Activated T-cell treated with anti-CD3 and anti-CD28 coated beads for 1 hour (primary cell): ENCODE measurements around the gene NMNAT2.

Source experiments
- DNase-seq: peaks from one replicate; pipeline ENCODE4 v3.0.0-alpha.2; 2020; ENCODE audit warnings: low read depth

Gene NMNAT2

DNA sequence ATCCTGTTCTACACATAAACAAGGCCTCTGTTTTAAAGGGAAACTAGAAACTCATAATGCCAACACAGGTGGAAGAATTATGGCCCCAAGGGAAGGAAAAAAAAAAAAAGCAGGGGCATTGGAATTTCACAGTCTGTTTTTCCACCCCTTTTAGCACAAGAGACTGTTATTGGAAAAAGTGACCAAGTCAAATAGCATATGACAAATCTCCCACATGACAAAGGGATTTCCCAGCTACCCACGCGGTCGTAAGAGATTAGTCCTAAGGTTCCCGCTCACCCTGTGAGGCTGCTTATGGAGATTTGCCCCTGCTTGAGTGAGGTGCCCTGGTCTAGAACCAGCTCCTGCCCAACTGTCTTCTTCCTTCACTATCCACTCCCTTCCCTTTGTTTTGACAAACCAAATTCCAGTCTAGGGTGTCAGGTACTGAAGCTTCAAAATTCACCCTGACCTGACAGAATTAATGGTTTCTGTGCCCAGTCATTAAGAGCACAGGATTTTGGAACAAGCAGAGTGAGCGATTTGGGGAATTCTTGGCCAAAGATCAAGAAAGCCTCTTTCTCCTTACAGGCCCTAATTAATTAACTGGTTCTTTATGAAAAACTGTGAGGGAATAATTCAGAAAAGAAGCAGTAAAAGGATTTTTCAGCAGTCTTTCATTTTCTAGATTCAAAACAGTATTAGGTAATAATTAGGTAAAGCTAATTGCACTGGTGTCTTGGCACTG is 107.3 kb downstream of the NMNAT2 start:
- no peak for DNase-seq

GRCh38 chr1:183308719-183309118 is 109.5 kb downstream of the NMNAT2 start:
- DNase-seq = no peak

- no peak for DNase-seq
Observed at GRCh38 chr1:183306317-183307042, 111.7 kb downstream of the NMNAT2 start.

DNA sequence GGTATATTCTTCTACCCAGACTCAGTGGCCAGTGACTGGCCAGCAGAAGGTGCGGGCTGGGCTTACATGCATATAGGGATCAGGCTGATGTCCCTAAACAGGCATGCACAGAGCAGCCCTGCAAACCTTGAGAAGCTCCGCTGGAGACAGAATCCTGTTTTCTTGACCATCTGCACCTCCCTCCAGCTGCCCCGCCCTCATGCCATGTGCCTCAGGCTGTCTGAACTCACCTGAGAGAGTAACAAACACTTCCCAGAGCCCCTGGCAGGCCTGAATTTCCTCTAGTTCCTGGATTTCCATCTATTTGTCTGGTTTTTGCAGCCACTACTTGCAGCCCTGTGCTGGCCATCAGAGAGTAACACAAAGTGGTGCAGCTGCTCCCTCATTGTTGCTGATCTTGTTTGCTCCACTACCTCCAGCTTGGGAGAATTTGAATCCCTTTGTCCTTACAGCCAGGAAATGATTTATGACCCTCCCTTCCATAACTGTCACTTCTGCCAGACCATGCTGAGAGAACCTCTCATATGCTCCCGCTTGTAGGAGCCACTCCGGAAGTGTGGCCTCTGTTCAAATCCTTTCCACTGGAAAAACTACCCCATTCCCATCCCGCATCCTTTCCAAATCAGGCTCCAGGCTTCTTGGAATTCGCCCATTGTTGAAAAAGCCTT is 113.6 kb downstream of the NMNAT2 start:
- DNase-seq = no peak

DNA sequence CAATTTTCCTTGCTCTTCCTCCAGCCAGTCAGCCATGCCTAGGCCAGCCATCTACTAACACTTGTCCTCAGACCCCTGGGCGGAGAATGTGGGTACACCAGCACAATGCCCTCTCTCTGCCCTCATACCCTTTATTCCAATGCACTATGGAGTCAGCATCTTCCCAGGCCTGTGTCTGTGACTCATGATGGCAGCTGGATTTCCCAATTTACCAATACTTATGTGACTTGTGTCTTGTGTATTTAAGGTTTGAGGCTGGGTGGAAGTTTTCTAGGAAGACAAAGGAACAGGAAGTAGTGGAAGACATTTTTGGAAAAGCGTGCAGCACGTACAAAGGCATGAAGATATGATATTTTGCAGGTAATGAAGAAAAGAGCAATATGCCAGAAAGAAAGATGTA is 114.3 kb downstream of the NMNAT2 start:
- no peak for DNase-seq

GRCh38 chr1:183303323-183303645 is 114.9 kb downstream of the NMNAT2 start:
- DNase-seq = no peak

DNA sequence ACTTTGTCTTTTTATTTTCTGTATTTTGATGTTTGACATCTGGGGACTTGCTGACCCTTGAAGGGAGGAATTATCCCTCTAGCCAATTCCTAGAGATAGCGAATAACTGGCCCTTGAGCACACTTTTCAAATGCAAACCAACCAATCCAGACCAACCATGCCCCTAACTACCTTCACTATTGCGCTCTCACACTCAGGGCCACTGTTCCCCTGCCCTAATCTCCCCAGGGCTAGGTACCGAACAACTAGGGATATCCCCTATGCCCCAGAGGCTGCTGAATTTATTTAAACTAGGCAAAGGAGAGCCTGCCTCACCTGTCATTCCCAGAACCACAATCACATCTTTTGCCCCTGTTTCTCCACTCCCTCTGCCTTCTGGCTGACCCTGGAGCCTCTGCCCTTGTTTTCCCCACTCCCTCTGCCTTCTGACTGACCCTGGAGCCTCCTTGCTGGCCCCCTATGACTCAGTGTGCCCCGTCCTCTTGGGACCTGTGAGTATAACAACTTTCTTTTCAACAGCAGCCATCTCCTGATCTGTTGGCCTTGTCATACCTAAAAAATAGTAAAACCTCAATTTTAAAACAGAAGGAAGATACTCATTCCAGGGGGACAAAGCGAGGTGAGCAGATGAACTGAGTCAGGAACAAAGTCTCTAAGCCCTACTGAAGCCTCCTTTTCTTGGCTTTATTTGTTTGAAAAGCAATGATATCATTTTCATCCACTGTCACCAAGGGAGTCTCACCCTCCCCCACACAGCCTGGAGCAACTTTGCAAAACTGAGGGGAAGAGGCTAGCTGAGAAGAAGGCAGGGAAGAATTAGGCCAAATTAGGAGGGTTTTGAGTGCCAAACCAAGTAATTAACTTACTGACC is 115.5 kb downstream of the NMNAT2 start:
- no peak for DNase-seq

GRCh38 chr1:183301239-183301638 is 116.9 kb downstream of the NMNAT2 start:
- no peak for DNase-seq

DNA sequence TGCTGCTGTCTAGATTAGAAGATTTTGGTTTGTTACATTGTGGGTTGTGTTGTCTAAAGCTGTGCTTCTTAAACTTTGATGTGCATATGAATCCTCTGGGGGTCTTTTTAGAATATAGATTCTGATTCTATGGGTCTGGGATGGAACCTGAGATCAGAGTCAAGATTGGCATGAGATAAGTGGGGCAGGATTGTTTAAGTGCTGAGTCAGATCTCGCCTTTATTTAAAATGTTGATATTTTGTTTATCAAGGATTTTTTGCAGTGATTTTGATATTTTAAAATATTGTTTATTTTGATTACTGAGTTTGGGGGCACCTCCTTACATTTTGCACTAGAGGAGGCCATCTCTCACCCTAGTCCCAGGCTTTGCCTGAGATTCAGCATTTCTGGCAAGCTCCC is 117.4 kb downstream of the NMNAT2 start:
- no peak for DNase-seq

GRCh38 chr1:183300395-183300794 is 117.8 kb downstream of the NMNAT2 start:
- no peak for DNase-seq

DNA sequence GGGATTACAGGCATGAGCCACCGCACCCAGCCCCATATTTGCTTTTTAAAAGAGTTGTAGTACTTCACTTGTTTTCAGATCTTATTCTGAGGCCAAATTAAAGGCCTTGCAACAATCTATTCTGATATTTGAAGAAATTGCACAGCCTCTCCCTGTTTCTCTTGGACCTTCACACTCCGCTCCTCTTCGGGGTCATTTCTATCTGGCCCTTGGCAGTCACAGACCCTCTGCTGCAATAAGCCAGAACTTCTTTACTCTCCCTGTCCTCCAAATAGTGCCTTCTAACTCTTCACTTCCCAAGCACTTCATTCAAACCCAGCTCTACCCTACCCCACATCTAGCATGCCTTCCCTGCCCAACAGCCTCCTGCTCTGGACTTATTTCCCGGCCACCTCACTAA is 121.4 kb downstream of the NMNAT2 start:
- DNase-seq = no peak

DNA sequence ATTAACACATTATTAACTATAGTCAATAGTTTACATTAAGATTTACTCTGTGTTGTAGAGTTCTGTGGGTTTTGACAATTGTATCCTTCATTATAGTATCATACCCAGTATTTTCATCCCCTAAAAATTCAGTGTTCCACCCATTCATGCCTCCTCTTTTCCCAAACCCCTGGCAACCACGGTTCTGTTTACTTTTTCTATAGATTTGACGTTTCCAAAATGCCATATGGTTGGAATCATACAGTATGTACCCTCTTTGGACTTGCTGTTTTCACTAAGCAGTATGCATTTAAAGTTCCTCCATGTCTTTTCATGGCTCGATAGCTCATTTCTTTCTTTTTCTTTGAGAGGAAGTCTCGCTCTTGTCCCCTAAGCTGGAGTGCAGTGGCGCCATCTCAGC is 122.7 kb downstream of the NMNAT2 start:
- no peak for DNase-seq

GRCh38 chr1:183293876-183294275 is 124.3 kb downstream of the NMNAT2 start:
- DNase-seq = no peak

DNA sequence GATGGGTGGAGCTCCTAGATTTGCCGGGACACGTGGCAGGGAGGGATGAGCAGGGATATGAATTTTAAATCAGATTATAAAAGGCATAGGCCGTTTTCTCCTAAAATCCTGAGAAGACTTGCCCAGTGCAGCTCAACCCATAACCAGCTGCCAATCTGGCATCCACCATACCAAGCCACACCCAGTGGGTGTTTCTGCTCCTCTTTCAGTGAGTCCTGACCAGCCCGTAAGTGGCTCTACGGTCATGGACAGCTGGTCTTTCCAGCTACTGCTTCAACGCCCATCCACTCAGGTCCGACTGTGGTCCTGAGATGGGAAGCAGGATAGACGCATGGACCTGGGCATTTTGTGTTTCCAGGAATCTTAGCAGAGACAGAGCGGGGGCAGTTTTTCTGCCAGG is 124.9 kb downstream of the NMNAT2 start:
- no peak for DNase-seq

- no peak for DNase-seq
Observed at GRCh38 chr1:183291802-183292514, 126.2 kb downstream of the NMNAT2 start.

- DNase-seq = no peak
Observed at GRCh38 chr1:183291216-183291762, 126.9 kb downstream of the NMNAT2 start.

DNA sequence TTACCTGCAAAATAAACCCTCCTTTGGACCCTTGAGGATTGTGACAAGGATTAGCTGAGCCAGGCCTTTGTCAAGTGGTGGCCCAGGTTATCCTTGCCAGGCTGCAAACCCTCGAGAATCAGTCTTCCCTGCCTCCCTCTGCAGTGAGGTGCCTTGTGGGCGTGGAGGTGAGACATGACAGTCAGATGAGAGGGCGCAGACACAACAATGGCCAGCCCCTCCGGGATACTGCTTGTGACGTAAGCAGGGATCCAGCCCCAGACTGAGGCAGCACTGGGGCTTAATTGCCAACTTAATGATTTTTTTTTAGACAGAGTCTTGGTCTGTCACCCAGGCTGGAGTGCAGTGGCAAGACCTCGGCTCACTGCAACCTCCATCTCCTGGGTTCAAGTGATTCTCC is 127.6 kb downstream of the NMNAT2 start:
- DNase-seq = no peak

GRCh38 chr1:183289051-183289496 is 129.1 kb downstream of the NMNAT2 start:
- DNase-seq = no peak

GRCh38 chr1:183288583-183288982 is 129.6 kb downstream of the NMNAT2 start:
- no peak for DNase-seq

- no peak for DNase-seq
Observed at GRCh38 chr1:183287191-183287675, 130.9 kb downstream of the NMNAT2 start.

- no peak for DNase-seq
Observed at GRCh38 chr1:183285746-183286145, 132.4 kb downstream of the NMNAT2 start.
